HCT116 (cell line): ENCODE data around the gene PRKD2. TPM values are rescaled to one million over a fixed set of nuclear protein-coding genes. Genes with fewer than 3 reads are reported as not detected.

Source experiments
- ATAC-seq: fragments of 200-7000 bp; cut with Tn5 transposase; 2 replicates; pipeline ENCODE4 v1.9.1; 2020; ENCODE audit warnings: mild to moderate bottlenecking, moderate library complexity
- BruUV-seq: library from RNA; stranded (reverse); fragments of 400-500 nt; replicated peaks from 2 replicates; lab custom pipeline; 2021; lab: Mats Ljungman, UMichigan
- CTCF ChIA-PET: fragments of 300-600 bp; sonication (Branson Sonifier 250); formaldehyde crosslinking; loops from one replicate; lab custom pipeline; 2021; ENCODE audit warnings: antibody characterized with exemption; lab: Charles Lee
- POLR2A ChIA-PET: fragments of 300-600, 350-600 bp; sonication (Branson Sonifier 250); formaldehyde crosslinking; loops from one replicate; lab custom pipeline; 2021; ENCODE audit warnings: antibody characterized with exemption; lab: Charles Lee
- RAD21 ChIA-PET, 2 experiments: fragments of 300-600 bp; sonication (Branson Sonifier 250); formaldehyde crosslinking; loops; one replicate each; lab custom pipeline; 2023; ENCODE audit warnings: low total read pairs in 2 of 2; ENCODE audit not compliant: uncharacterized antibody in 2 of 2, unreplicated experiment in 2 of 2, low non-redundant PET in 1 of 2; lab: Charles Lee
- DNase-seq: peaks from one replicate; pipeline ENCODE4 v3.0.0-alpha.2; 2010; ENCODE audit warnings: low read depth, low spot score
- H2AFZ ChIP-seq: fragments of 200-600 bp; shearing (Covaris generic), sonication (generic); 2 replicates; pipeline ENCODE4 v1.6.1; 2017; ENCODE audit warnings: low read depth, mixed run types, mixed read lengths, antibody characterized with exemption, low read length; ENCODE audit not compliant: poor library complexity, severe bottlenecking
- H3K27ac ChIP-seq: 2 replicates; pipeline ENCODE4 v1.5.1; 2012; ENCODE audit warnings: low read depth, low read length
- H3K27me3 ChIP-seq: fragments of 200-600 bp; sonication (generic); 2 replicates; pipeline ENCODE4 v1.6.1; 2016; ENCODE audit warnings: mixed run types, low read length, mixed read lengths; ENCODE audit not compliant: insufficient read depth
- H3K36me3 ChIP-seq, 2 experiments: fragments of 200-500 bp in 1 of 2; fragments of 200-600 bp in 1 of 2; sonication (Bioruptor generic) in 1 of 2; sonication (generic) in 1 of 2; 2 replicates each; pipeline versions ENCODE4 v1.5.1 to v1.6.1; 2014 to 2016; ENCODE audit warnings: low read length in 2 of 2, inconsistent platforms in 1 of 2, mixed read lengths in 1 of 2, mixed run types in 1 of 2; ENCODE audit not compliant: insufficient read depth in 2 of 2, control insufficient read depth in 1 of 2
- H3K4me1 ChIP-seq, 2 experiments: fragments of 200-600 bp in 1 of 2; sonication (generic) in 1 of 2; 2 replicates each; pipeline versions ENCODE4 v1.5.1 to v1.6.1; 2012 to 2017; ENCODE audit warnings: low read length in 2 of 2, inconsistent platforms in 1 of 2, mild to moderate bottlenecking in 1 of 2, mixed read lengths in 1 of 2, mixed run types in 1 of 2, moderate library complexity in 1 of 2; ENCODE audit not compliant: insufficient read depth in 2 of 2, control insufficient read depth in 1 of 2
- H3K4me2 ChIP-seq: fragments of 200-600 bp; sonication (generic); 2 replicates; pipeline ENCODE4 v1.6.1; 2017; ENCODE audit warnings: mixed run types, low read length, mixed read lengths
- H3K4me3 ChIP-seq, 2 experiments: fragments of 200-600 bp in 1 of 2; sonication (generic) in 1 of 2; replicated peaks in 1 of 2; 2 replicates each; pipeline ENCODE4 v1.5.1; 2011 to 2016; ENCODE audit warnings: low read length in 2 of 2, control low read depth in 1 of 2, low read depth in 1 of 2, mild to moderate bottlenecking in 1 of 2, mixed read lengths in 1 of 2, mixed run types in 1 of 2
- H3K79me2 ChIP-seq: fragments of 200-600 bp; sonication (generic); 2 replicates; pipeline ENCODE4 v1.6.1; 2017; ENCODE audit warnings: mild to moderate bottlenecking, mixed run types, low read length, moderate library complexity, mixed read lengths; ENCODE audit not compliant: insufficient read depth
- H3K9ac ChIP-seq: fragments of 200-600 bp; sonication (generic); 2 replicates; pipeline ENCODE4 v1.6.1; 2016; ENCODE audit warnings: low read length, mixed read lengths
- H3K9me2 ChIP-seq: fragments of 200-600 bp; sonication (generic), shearing (Covaris generic); 2 replicates; pipeline ENCODE4 v1.6.1; 2017; ENCODE audit warnings: mixed run types, mild to moderate bottlenecking, moderate library complexity; ENCODE audit not compliant: insufficient read depth
- H3K9me3 ChIP-seq, 2 experiments: fragments of 200-500 bp in 1 of 2; fragments of 200-600 bp in 1 of 2; sonication (Bioruptor generic) in 1 of 2; sonication (generic) in 1 of 2; 2 replicates each; pipeline ENCODE4 v1.6.1; 2014 to 2017; ENCODE audit warnings: low read length in 2 of 2, mixed read lengths in 2 of 2, inconsistent platforms in 1 of 2, low read depth in 1 of 2, mild to moderate bottlenecking in 1 of 2, mixed run types in 1 of 2, moderate library complexity in 1 of 2; ENCODE audit not compliant: control insufficient read depth in 1 of 2, insufficient read depth in 1 of 2
- H4K20me1 ChIP-seq: fragments of 200-600 bp; sonication (generic), shearing (Covaris generic); 2 replicates; pipeline ENCODE4 v1.6.1; 2017; ENCODE audit warnings: mixed run types, mild to moderate bottlenecking, moderate library complexity; ENCODE audit not compliant: insufficient read depth
- ATF3 ChIP-seq: IDR thresholded peaks from 2 replicates; pipeline ENCODE4 v1.6.1; 2012
- CBX3 ChIP-seq: IDR thresholded peaks from 2 replicates; pipeline ENCODE4 v1.6.1; 2012; ENCODE audit warnings: low read depth
- CEBPB ChIP-seq: IDR thresholded peaks from 2 replicates; pipeline ENCODE4 v1.6.1; 2012; ENCODE audit warnings: low read depth
- CTCF ChIP-seq, 3 experiments: fragments of 200-600 bp in 1 of 3; sonication (generic) in 1 of 3; IDR thresholded peaks in 2 of 3; conservative IDR thresholded peaks in 1 of 3; 2 replicates each; pipeline ENCODE4 v1.5.1; 2012 to 2017; ENCODE audit warnings: low read depth in 2 of 3, low read length in 2 of 3, antibody characterized with exemption in 1 of 3, borderline replicate concordance in 1 of 3, control low read depth in 1 of 3, mild to moderate bottlenecking in 1 of 3, mixed read lengths in 1 of 3, mixed run types in 1 of 3, moderate library complexity in 1 of 3; ENCODE audit not compliant: insufficient read depth in 1 of 3
- EGR1 ChIP-seq: IDR thresholded peaks from 2 replicates; pipeline ENCODE4 v1.6.1; 2012; ENCODE audit warnings: low read depth
- ELF1 ChIP-seq: IDR thresholded peaks from 2 replicates; pipeline ENCODE4 v1.6.1; 2012; ENCODE audit warnings: low read depth, borderline replicate concordance
- EZH2phosphoT487 ChIP-seq: fragments of 200-600 bp; IDR thresholded peaks from 2 replicates; pipeline ENCODE4 v1.6.1; 2018; ENCODE audit warnings: antibody characterized with exemption, borderline replicate concordance
- FOSL1 ChIP-seq: IDR thresholded peaks from 2 replicates; pipeline ENCODE4 v1.6.1; 2012; ENCODE audit warnings: low read depth
- POLR2A ChIP-seq: IDR thresholded peaks from 2 replicates; pipeline ENCODE4 v1.7.0; 2011; ENCODE audit warnings: borderline replicate concordance; ENCODE audit not compliant: insufficient read depth, insufficient read length; ENCODE audit errors: extremely low read depth
- POLR2AphosphoS5 ChIP-seq: IDR thresholded peaks from 2 replicates; pipeline ENCODE4 v1.6.1; 2011; ENCODE audit warnings: mild to moderate bottlenecking, low read depth, low read length, moderate library complexity
- RAD21 ChIP-seq: IDR thresholded peaks from 2 replicates; pipeline ENCODE4 v1.6.1; 2012; ENCODE audit warnings: low read depth, mild to moderate bottlenecking
- REST ChIP-seq: IDR thresholded peaks from 2 replicates; pipeline ENCODE4 v1.6.1; 2012; ENCODE audit warnings: low read depth
- SIN3A ChIP-seq: IDR thresholded peaks from 2 replicates; pipeline ENCODE4 v1.6.1; 2012; ENCODE audit warnings: low read depth
- SP1 ChIP-seq: IDR thresholded peaks from 2 replicates; pipeline ENCODE4 v1.6.1; 2012; ENCODE audit warnings: low read depth
- SRF ChIP-seq: IDR thresholded peaks from 2 replicates; pipeline ENCODE4 v1.6.1; 2012; ENCODE audit warnings: low read depth
- TCF7L2 ChIP-seq: IDR thresholded peaks from 2 replicates; pipeline ENCODE4 v1.7.0; 2011; ENCODE audit warnings: borderline replicate concordance, inconsistent platforms; ENCODE audit not compliant: insufficient read depth, insufficient read length; ENCODE audit errors: extremely low read depth
- YY1 ChIP-seq: IDR thresholded peaks from 2 replicates; pipeline ENCODE4 v1.6.1; 2011; ENCODE audit warnings: low read length, low read depth, moderate library complexity, mild to moderate bottlenecking; ENCODE audit not compliant: insufficient replicate concordance; ENCODE audit errors: extremely low read depth
- ZBTB33 ChIP-seq: IDR thresholded peaks from 2 replicates; pipeline ENCODE4 v1.6.1; 2011; ENCODE audit warnings: mild to moderate bottlenecking, low read length, moderate library complexity; ENCODE audit not compliant: insufficient replicate concordance; ENCODE audit errors: extremely low read depth
- ZFX ChIP-seq: fragments of 450-650 bp; IDR thresholded peaks from 2 replicates; pipeline ENCODE4 v1.6.1; 2017
- ZNF274 ChIP-seq: fragments of 200-500 bp; sonication (Bioruptor generic); IDR thresholded peaks from 2 replicates; pipeline ENCODE4 v1.6.1; 2014; ENCODE audit warnings: mild to moderate bottlenecking, low read depth, low read length, inconsistent platforms
- intact Hi-C: fragments of 100-400 bp; cut with micrococcal nuclease; formaldehyde crosslinking; loops from 2 replicates; pipeline ENCODE4 v1.10.0; 2022
- total RNA-seq: library from RNA; stranded (reverse); gene quantifications from one replicate; pipeline ENCODE4 v1.2.1, GENCODE V29; 2021; ENCODE audit not compliant: unreplicated experiment

Gene PRKD2
- total RNA-seq, 1 experiment from 2014 or later: 73.5 TPM

- CTCF ChIA-PET: interaction anchor here (0.9 kb wide), 1 partner anchor 74 kb away, joined by 3 read pairs; no protein-coding TSS in a partner anchor
- Histone ChIP-seq H4K20me1 (no peaks in the 10 kb centered on the region), H3K27me3 (no peaks in the 10 kb centered on the region), H3K36me3 (peaks cover 40 to 52% of the 10 kb centered on the region in 2 experiments), H3K9me3 (no peaks in the 10 kb centered on the region), H3K9me2 (no peaks in the 10 kb centered on the region), H3K4me2 (no peak overlapping the region), H3K79me2 (no peaks in the 10 kb centered on the region), H3K4me1 (no peaks in the 10 kb centered on the region), H3K9ac (no peak overlapping the region), H2AFZ (no peak overlapping the region), H3K4me3 (no peak overlapping the region), H3K27ac (no peak overlapping the region)
- ATAC-seq (no peak), DNase-seq (no peak)
- POLR2A ChIA-PET: no interaction called here
- intact Hi-C loops: no loop called here
- BruUV-seq: no TSS peak
- RAD21 ChIA-PET: no interaction called here
- TF ChIP-seq TCF7L2 (no peak), ZFX (no peak), ATF3 (no peak), FOSL1 (no peak), POLR2A (no peak), SP1 (no peak), ELF1 (no peak), SRF (no peak), CBX3 (no peak), YY1 (no peak), ZNF274 (no peak), POLR2AphosphoS5 (no peak), RAD21 (no peak), EZH2phosphoT487 (no peak), EGR1 (no peak), SIN3A (no peak), CEBPB (no peak), CTCF (IDR thresholded peaks at IDR 0.05 in 2 of 3, conservative IDR thresholded peaks at IDR 0.05 in 1 of 3; ENCODE audit: borderline replicate concordance in 1 of 3, insufficient read depth in 1 of 3, low read depth in 2 of 3, low read length in 2 of 3) (no peak), REST (no peak), ZBTB33 (no peak)
These were observed 29.3 kb downstream of the PRKD2 start for GRCh38 chr19:46687438-46688145.
